Middle frontal gyrus (tissue), 1 donor: ENCODE measurements around the gene KCNIP4.
"Not testable (repeated sequence)": the region's sequence is repeated elsewhere in the genome, so short reads cannot be mapped to it uniquely, and the experiment has no call there.

Source experiments
- DNase-seq: peaks from one replicate; pipeline ENCODE4 v3.0.0-alpha.2; 2015; ENCODE audit warnings: low spot score; ENCODE audit errors: extremely low spot score

Gene KCNIP4

GRCh38 chr4:21377046-21377445 is 571.5 kb downstream of the KCNIP4 start:
- DNase-seq = no peak

GRCh38 chr4:21376176-21376575 is 572.4 kb downstream of the KCNIP4 start:
- DNase-seq = no peak

GRCh38 chr4:21374641-21375368 is 573.8 kb downstream of the KCNIP4 start:
- DNase-seq = no peak

- no peak for DNase-seq
These were observed 581.0 kb downstream of the KCNIP4 start for GRCh38 chr4:21367567-21367966.

GRCh38 chr4:21366840-21367239 is 581.7 kb downstream of the KCNIP4 start:
- DNase-seq = no peak

GRCh38 chr4:21366312-21366711 is 582.3 kb downstream of the KCNIP4 start:
- no peak for DNase-seq

GRCh38 chr4:21363701-21364100 is 584.9 kb downstream of the KCNIP4 start:
- DNase-seq = no peak

GRCh38 chr4:21352354-21352753 is 596.2 kb downstream of the KCNIP4 start:
- DNase-seq = not testable (repeated sequence)

- DNase-seq = no peak
These were observed 601.4 kb downstream of the KCNIP4 start for GRCh38 chr4:21347142-21347541.

- no peak for DNase-seq
These were observed 620.4 kb downstream of the KCNIP4 start for GRCh38 chr4:21327976-21328700.

GRCh38 chr4:21320034-21320433 is 628.5 kb downstream of the KCNIP4 start:
- no peak for DNase-seq

GRCh38 chr4:21307709-21308108 is 640.9 kb downstream of the KCNIP4 start:
- DNase-seq = no peak

- no peak for DNase-seq
These were observed 644.1 kb downstream of the KCNIP4 start for GRCh38 chr4:21304540-21304887.

GRCh38 chr4:21290562-21290961 is 658.0 kb downstream of the KCNIP4 start:
- DNase-seq = no peak

- no peak for DNase-seq
These were observed 672.5 kb downstream of the KCNIP4 start for GRCh38 chr4:21276046-21276445.

GRCh38 chr4:21271439-21272052 is 677.0 kb downstream of the KCNIP4 start:
- DNase-seq = no peak

GRCh38 chr4:21248331-21248730 is 700.2 kb downstream of the KCNIP4 start:
- no peak for DNase-seq

GRCh38 chr4:21242163-21242562 is 706.4 kb downstream of the KCNIP4 start:
- DNase-seq = no peak

- DNase-seq = no peak
These were observed 721.7 kb downstream of the KCNIP4 start for GRCh38 chr4:21226637-21227538.

GRCh38 chr4:21211846-21212245 is 736.7 kb downstream of the KCNIP4 start:
- DNase-seq = no peak

- DNase-seq = no peak
These were observed 738.7 kb downstream of the KCNIP4 start for GRCh38 chr4:21209860-21210259.
